Measurements from ENCODE around the gene JCAD.

- TF ChIP-seq POLR2AphosphoS5 (IDR thresholded peaks at IDR 0.05; ENCODE audit: low read depth, low read length): no peak
- TF ChIP-seq REST (IDR thresholded peaks at IDR 0.05; ENCODE audit: insufficient read depth in 1 of 2, low read depth in 2 of 2, low read length in 2 of 2): no peak
- no peak for TF ChIP-seq TAF1 (IDR thresholded peaks at IDR 0.05; ENCODE audit: borderline replicate concordance, insufficient read depth, low read length)
- no peak for TF ChIP-seq SIN3A (IDR thresholded peaks at IDR 0.05; ENCODE audit: borderline replicate concordance, insufficient read depth, low read length)
- TF ChIP-seq FOXP2 (optimal IDR thresholded peaks at IDR 0.05; ENCODE audit: borderline replicate concordance, extremely low read depth, extremely low read length, insufficient read depth): no peak
Measured at GRCh38 chr10:30013757-30014156, 45.6 kb downstream of the JCAD start.
